AG04449 (cell line): Measurements from ENCODE around the gene CHMP1A.
A peak's percentile ranks its signal among the peaks of the same experiment; 100 is the strongest.
"Not testable (repeated sequence)": the region's sequence is repeated elsewhere in the genome, so short reads cannot be mapped to it uniquely, and the experiment has no call there.

Experiments
- CTCF ChIA-PET: fragments of 350-600 bp; formaldehyde crosslinking; extraction: SDS; loops from one replicate; lab custom pipeline; 2021; ENCODE audit warnings: antibody characterized with exemption; lab: Yijun Ruan, JAX
- POLR2A ChIA-PET: fragments of 400-600, 350-600 bp; formaldehyde crosslinking; extraction: SDS; loops from one replicate; lab custom pipeline; 2020; ENCODE audit warnings: antibody characterized with exemption, inconsistent platforms; lab: Yijun Ruan, JAX
- DNase-seq: peaks from one replicate; pipeline ENCODE4 v3.0.0-alpha.2; 2010; ENCODE audit warnings: low read depth, low spot score
- H3K4me3 ChIP-seq: 2 replicates; pipeline ENCODE4 v1.5.1; 2011; ENCODE audit warnings: low read depth, mild to moderate bottlenecking, control low read depth, low read length
- CTCF ChIP-seq: IDR thresholded peaks from one replicate; pipeline ENCODE4 v1.5.1; 2011; ENCODE audit warnings: mild to moderate bottlenecking, moderate library complexity, low read length, control low read depth, inconsistent platforms; ENCODE audit not compliant: insufficient read depth; ENCODE audit errors: missing control alignments

Gene CHMP1A

GRCh38 chr16:89687092-89687940 lies 29.8 kb upstream of the CHMP1A start:
- CTCF ChIA-PET, result interaction anchor here (1.3 to 5.2 kb wide), 6 partner anchors 11 to 174 kb away, joined by 4 to 36 read pairs (median 7); no protein-coding TSS in a partner anchor
- TF ChIP-seq CTCF, result no peak
- POLR2A ChIA-PET, result interaction anchor here (1.2 to 1.6 kb wide), 5 partner anchors 10 to 19 kb away, joined by 3 to 8 read pairs (median 5); no protein-coding TSS in a partner anchor
- peak overlapping the region; percentile 90 for H3K4me3 ChIP-seq
- DNase-seq, result no peak

GRCh38 chr16:89686520-89687091 lies 29.1 kb upstream of the CHMP1A start, which contains the start of gene CDK10:
TSS of gene CDK10 (plus strand) at chr16:89686689. CDS start at chr16:89686711, 22 bp downstream.
- no peak for TF ChIP-seq CTCF
- ChIA-PET POLR2A (interaction anchor here (0.5 to 1.6 kb wide), 8 partner anchors 9 to 184 kb away, joined by 3 to 8 read pairs (median 4); no protein-coding TSS in a partner anchor), CTCF (interaction anchor here (0.7 to 2.7 kb wide), 7 partner anchors 9 to 175 kb away, joined by 3 to 12 read pairs (median 4); no protein-coding TSS in a partner anchor)
- H3K4me3 ChIP-seq, result peak within 1 kb of the TSS; percentile 90
- no peak for DNase-seq

GRCh38 chr16:89685916-89686315 lies 28.4 kb upstream of the CHMP1A start:
- POLR2A ChIA-PET, result interaction anchor here (0.5 to 1.6 kb wide), 8 partner anchors 9 to 184 kb away, joined by 3 to 8 read pairs (median 4); no protein-coding TSS in a partner anchor
- DNase-seq, result no peak
- no peak overlapping the region for H3K4me3 ChIP-seq
- CTCF ChIA-PET, result interaction anchor here (0.7 to 2.7 kb wide), 7 partner anchors 9 to 176 kb away, joined by 3 to 12 read pairs (median 4); no protein-coding TSS in a partner anchor
- no peak for TF ChIP-seq CTCF

GRCh38 chr16:89678258-89678657 lies 20.8 kb upstream of the CHMP1A start:
- TF ChIP-seq CTCF, result no peak
- H3K4me3 ChIP-seq, result no peak overlapping the region
- CTCF ChIA-PET, result no interaction called here
- DNase-seq, result no peak
- POLR2A ChIA-PET, result no interaction called here

DNA sequence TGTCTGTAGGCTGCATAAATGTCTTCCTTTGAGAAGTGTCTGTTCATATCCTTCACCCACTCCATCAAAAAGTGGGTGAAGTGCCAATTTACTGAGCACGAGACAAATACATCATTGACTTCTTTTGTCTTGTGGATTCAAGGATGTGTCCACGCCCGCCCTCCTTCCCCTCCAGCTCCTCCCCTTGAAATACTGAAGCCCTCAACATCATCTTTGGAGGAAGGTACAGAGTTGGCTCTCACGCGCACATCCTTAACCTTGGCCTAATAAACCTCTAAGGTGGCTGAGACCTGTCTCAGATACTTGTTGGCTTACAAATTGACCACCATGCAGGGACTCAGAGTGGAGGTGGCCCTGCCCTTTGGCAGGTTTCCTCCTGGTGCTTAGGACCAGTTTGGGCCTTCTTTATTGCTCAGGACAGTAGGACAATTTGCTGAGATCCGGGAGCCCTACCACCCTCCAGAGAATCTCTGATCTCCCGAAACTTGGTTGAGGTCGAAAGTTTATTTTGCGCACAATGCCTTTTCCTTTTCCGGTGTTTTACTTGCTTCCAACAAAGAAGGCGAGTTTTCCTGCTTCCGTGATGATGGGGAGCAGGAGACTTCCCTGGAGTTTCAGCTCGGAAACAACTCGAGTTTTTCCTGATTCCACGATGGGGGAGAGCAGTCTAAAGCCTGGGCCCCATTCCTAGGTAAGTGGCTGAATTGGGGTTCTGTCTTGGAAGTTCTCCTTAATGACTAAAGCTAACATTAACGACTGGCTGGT lies 14.9 kb upstream of the CHMP1A start:
- no peak overlapping the region for H3K4me3 ChIP-seq
- no peak for DNase-seq
- ChIA-PET POLR2A (no interaction called here), CTCF (interaction anchor here (1.0 kb wide), 1 partner anchor 13 kb away, joined by 3 read pairs; no protein-coding TSS in a partner anchor)
- no peak for TF ChIP-seq CTCF

DNA sequence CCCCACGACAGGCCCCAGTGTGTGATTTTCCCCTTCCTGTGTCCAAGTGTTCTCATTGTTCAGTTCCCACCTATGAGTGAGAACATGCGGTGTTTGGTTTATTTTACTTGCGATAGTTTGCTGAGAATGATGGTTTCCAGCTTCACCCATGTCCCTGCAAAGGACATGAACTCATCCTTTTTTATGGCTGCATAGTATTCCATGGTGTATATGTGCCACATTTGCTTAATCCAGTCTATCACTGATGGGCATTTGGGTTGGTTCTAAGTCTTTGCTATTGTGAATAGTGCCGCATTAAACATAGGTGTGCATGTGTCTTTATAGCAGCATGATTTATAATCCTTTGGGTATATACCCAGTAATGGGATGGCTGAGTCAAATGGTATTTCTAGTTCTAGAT lies 14.1 kb upstream of the CHMP1A start:
- H3K4me3 ChIP-seq, CTCF ChIA-PET: not testable (repeated sequence)
- POLR2A ChIA-PET, result interaction anchor here (1.4 kb wide), 1 partner anchor 15 kb away, joined by 5 read pairs; the partner anchor contains the start of gene CDK10

More for the DNA sequence above, 14.1 kb upstream of the CHMP1A start:
- DNase-seq, result not testable (repeated sequence)
